GM12801 (cell line): Measurements from ENCODE around the gene DEPDC4.

ENCODE experiments used
- TF ChIP-seq, protein P1 (sequence below): IDR thresholded peaks from one replicate; pipeline ENCODE4 v1.5.1; 2011; ENCODE audit warnings: control low read depth; ENCODE audit not compliant: insufficient read length; ENCODE audit errors: extremely low read depth

The DEPDC4 gene

DNA sequence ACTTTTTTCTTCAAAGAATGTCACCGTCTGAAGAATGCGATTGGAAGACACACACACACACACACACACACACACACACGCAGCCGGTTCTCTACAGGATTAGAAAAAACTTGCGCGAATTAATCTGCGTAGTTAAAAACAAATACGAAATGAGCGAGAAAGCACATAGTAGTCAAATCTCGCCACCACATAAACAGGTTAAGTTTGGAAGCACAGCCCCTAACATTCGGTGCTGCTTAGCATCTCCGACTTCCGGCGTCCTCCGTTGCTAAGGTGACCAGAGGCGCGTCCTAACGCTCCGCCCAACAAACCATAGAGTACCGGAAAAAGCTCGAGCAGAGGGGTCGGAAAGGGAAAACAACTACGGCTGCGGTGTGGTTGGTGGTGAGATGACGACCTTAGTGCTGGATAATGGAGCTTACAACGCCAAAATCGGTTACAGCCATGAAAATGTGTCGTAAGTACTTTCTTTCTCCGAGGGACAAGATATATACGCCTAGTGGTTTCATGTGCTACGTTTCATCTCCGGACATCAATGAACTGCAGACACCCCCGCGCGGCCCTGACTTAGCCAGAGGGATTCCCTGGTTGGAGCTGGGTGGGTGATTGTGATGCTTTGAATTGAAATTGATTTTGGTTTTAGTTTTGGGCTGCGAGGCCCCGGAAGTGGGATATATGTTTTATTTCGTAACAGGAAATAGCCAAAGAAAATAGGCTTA, 66.3 kb downstream of the DEPDC4 start, which contains the start of gene ACTR6:
Gene ACTR6, plus strand, starts transcription at position 353 of the 719 bp plus-strand sequence. Its CDS starts 37 bp downstream, at position 390.
- TF ChIP-seq, protein P1, sequence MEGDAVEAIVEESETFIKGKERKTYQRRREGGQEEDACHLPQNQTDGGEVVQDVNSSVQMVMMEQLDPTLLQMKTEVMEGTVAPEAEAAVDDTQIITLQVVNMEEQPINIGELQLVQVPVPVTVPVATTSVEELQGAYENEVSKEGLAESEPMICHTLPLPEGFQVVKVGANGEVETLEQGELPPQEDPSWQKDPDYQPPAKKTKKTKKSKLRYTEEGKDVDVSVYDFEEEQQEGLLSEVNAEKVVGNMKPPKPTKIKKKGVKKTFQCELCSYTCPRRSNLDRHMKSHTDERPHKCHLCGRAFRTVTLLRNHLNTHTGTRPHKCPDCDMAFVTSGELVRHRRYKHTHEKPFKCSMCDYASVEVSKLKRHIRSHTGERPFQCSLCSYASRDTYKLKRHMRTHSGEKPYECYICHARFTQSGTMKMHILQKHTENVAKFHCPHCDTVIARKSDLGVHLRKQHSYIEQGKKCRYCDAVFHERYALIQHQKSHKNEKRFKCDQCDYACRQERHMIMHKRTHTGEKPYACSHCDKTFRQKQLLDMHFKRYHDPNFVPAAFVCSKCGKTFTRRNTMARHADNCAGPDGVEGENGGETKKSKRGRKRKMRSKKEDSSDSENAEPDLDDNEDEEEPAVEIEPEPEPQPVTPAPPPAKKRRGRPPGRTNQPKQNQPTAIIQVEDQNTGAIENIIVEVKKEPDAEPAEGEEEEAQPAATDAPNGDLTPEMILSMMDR, result no peak

DNA sequence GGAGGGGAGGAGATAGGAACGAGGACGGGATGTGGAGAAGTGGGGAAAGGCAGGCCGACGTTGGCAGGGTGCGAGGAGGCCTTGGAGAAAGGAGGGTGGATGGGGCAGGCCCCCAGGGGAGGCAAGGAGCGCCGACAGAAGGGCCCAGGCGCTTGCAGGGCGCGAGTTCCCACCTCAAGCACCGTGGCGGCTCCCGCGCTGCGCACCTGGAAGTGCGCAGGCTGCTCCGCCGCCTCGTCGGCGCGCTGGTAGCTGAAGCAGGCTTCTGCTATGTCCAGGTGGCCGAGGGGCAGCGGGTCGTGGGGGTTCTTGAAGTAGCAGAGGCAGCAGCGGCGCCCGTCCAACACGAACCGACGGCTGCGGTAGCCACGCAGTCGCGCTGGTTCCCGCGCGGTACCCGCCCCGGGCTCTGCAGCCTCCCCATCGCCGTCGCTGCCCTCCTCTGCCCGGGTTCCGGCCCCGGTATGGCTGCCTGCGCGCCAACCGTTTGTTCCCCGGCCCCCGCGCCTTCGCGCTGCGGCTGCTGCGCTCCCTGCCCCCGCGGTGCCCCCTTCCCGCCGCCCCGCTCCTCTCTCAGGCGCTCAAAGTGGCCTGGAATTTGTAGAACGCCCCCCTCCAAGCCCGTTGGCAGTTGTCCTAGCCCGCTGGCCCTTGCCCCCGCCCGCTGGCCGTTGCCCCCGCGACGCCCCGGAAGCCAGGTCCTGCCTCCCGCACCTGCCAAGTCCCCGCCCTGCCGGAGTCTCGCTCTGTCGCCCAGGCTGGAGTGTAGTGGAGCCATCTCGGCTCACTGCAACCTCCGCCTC, 67.3 kb downstream of the DEPDC4 start:
- TF ChIP-seq, protein P1, result no peak

DNA sequence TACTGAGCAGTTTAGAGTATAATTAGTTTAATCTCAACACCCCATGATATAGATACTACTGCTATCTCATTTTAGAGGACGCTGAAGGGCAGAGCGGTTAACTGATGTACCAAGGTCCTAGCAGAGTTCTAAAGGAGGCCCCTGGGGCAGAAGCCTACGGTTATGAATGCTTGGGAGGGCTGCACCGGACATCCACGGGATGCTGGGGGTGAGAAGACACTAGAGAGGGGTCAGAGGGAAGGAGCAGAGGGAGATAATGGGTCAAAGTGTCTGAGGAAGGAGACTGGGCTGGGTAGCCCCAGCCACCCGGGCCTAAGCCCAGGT, 67.9 kb downstream of the DEPDC4 start:
- TF ChIP-seq, protein P1, result no peak

DNA sequence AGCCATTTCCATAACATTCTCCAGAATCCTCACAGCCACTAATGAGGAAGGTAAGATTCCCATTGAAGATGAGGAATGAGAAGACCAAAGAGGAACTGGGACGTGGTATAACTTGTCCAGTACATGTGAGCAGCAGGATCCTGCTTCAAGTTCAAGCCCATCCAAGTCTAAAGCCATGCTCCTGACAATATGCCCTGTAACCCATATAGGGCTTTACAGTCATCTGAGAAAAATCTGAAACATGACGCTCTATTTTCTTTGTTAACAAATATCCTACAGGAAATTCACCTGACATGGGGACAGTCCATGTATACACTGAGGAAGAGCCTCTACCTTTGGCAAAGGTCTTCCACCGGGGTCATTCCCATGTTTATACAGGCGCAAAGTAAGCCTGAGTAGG, 69.4 kb downstream of the DEPDC4 start:
- TF ChIP-seq, protein P1, result no peak

DNA sequence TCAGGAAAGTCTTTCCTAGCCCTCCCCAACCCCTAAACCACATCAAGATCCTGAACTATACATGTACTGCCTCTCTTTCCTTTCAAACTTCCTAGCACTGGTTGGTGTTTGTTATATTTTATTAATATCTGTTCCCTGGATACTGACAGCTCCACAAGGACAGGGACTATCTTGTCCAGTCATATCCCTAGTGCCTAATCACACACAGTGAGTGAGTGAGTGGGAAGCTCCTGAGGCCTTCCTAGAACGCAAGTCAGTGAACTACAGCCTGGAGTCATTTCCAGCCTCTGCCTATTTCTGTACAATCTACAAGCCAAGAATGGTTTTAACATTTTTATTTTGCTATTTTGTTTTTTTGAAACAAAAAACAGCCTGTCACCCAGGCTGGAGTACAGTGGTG, 73.8 kb downstream of the DEPDC4 start:
- TF ChIP-seq, protein P1, result no peak
